ENCODE data around the gene POU2F1. TPM values are rescaled to one million over a fixed set of nuclear protein-coding genes. Genes with fewer than 3 reads are reported as not detected.

The POU2F1 gene
- total and polyA plus RNA-seq, 2 experiments from 2014 or later = 38.8 to 66.1 TPM

DNA sequence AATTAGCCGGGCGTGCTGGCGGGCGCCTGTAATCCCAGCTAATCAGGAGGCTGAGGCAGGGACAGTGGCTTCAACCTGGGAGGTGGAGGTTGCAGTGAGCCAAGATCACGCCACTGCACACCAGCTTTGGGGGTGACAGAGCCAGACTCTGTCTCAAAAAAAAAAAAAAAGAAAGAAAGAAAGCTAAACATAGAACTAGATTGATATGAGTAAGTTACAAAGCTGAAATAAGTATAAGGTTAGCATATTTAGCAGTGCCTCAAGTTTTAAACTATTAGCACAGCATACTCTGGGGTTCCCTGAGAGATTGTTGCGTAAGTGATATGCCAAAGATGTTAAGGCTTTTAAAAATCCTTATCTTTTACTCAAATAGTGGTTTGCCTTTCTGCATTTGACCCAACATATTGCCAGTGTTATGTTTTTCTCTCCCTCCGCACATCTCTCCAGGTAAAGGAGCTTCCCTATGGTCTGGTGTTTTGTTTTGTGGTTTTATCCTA, 171.6 kb downstream of the POU2F1 start:
- H3K36me3 ChIP-seq (ENCODE audit: insufficient read depth) = peaks cover 14% of the 10 kb centered on the region
- Mint-ChIP-seq H3K4me1 (no peaks in the 10 kb centered on the region), H3K27me3 (ENCODE audit: insufficient read depth, low read depth, poor library complexity) (no peaks in the 10 kb centered on the region), H3K27ac (no peak overlapping the region), H3K4me3 (no peak overlapping the region), H3K36me3 (ENCODE audit: low read depth) (peaks cover 29% of the 10 kb centered on the region), H3K9me3 (no peaks in the 10 kb centered on the region)
- H3K27ac ChIP-seq (ENCODE audit: low read depth) = no peak overlapping the region
- no peak overlapping the region for H3K4me2 ChIP-seq
- DNase-seq (ENCODE audit: low spot score) = no peak
- H3K9me2 ChIP-seq (ENCODE audit: insufficient read depth) = no peaks in the 10 kb centered on the region
- no peaks in the 10 kb centered on the region for H4K20me1 ChIP-seq (replicated peaks; ENCODE audit: insufficient read depth)
- no peak overlapping the region for H3K4me3 ChIP-seq
- no peak overlapping the region for H2AFZ ChIP-seq
- no peak for ATAC-seq
- H3K4me1 ChIP-seq (ENCODE audit: insufficient read depth) = no peaks in the 10 kb centered on the region
- no peaks in the 10 kb centered on the region for H3K79me2 ChIP-seq (replicated peaks; ENCODE audit: insufficient read depth)
- no peaks in the 10 kb centered on the region for H3F3A ChIP-seq (replicated peaks; ENCODE audit: low read depth)
- no peaks in the 10 kb centered on the region for H3K27me3 ChIP-seq (ENCODE audit: insufficient read depth)
- no peak for TF ChIP-seq EZH2phosphoT487 (IDR thresholded peaks at IDR 0.05; ENCODE audit: unreplicated experiment)
- TF ChIP-seq EZH2 (IDR thresholded peaks at IDR 0.05; ENCODE audit: low read depth, unreplicated experiment) = no peak
- no peak for TF ChIP-seq ZNF331 (CRISPR knock-in tag; IDR thresholded peaks at IDR 0.05; ENCODE audit: low read depth)
- no peak for TF ChIP-seq ETS1 (IDR thresholded peaks at IDR 0.05)
- no peak for TF ChIP-seq POLR2AphosphoS5 (IDR thresholded peaks at IDR 0.05; ENCODE audit: low read depth)
- TF ChIP-seq CREB1 (CRISPR knock-in tag; IDR thresholded peaks at IDR 0.05; ENCODE audit: low read depth) = no peak
- no peak for TF ChIP-seq STAT1 (IDR thresholded peaks at IDR 0.05; ENCODE audit: unreplicated experiment)
- TF ChIP-seq, protein P1, sequence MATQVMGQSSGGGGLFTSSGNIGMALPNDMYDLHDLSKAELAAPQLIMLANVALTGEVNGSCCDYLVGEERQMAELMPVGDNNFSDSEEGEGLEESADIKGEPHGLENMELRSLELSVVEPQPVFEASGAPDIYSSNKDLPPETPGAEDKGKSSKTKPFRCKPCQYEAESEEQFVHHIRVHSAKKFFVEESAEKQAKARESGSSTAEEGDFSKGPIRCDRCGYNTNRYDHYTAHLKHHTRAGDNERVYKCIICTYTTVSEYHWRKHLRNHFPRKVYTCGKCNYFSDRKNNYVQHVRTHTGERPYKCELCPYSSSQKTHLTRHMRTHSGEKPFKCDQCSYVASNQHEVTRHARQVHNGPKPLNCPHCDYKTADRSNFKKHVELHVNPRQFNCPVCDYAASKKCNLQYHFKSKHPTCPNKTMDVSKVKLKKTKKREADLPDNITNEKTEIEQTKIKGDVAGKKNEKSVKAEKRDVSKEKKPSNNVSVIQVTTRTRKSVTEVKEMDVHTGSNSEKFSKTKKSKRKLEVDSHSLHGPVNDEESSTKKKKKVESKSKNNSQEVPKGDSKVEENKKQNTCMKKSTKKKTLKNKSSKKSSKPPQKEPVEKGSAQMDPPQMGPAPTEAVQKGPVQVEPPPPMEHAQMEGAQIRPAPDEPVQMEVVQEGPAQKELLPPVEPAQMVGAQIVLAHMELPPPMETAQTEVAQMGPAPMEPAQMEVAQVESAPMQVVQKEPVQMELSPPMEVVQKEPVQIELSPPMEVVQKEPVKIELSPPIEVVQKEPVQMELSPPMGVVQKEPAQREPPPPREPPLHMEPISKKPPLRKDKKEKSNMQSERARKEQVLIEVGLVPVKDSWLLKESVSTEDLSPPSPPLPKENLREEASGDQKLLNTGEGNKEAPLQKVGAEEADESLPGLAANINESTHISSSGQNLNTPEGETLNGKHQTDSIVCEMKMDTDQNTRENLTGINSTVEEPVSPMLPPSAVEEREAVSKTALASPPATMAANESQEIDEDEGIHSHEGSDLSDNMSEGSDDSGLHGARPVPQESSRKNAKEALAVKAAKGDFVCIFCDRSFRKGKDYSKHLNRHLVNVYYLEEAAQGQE (IDR thresholded peaks at IDR 0.05; ENCODE audit: unreplicated experiment) = no peak

DNA sequence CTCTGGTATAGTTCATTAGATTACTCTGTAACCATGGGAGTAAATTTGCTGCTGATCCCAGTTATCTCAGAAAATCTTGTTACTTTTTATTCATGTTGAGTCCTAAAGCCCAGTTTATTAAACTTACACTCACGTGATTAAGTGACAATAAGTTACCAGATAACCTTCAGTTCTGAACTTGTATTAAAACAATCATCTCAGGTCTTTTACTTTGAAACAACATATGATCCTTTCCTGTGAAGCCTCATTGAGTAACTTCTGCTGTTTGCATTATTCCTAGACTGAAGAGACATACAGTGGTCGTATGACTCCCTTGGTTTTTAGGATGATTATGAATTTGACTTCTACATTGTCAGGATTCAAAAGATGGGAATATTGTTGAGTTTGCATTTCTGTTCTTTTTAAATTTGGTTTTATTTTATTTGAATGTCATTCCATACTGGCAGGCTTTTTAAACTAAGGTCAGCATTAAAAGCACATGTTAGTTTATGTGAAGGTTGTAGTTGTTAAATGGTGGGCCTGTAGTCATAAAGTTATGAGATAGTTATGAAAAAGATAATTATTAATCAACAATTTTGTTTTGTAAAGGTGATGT, 179.8 kb downstream of the POU2F1 start:
- no peak overlapping the region for H3K27ac Mint-ChIP-seq
- H3K36me3 ChIP-seq (ENCODE audit: insufficient read depth) = peaks cover 34% of the 10 kb centered on the region
- no peaks in the 10 kb centered on the region for H3K27me3 Mint-ChIP-seq (ENCODE audit: insufficient read depth, low read depth, poor library complexity)
- no peaks in the 10 kb centered on the region for H3K27me3 ChIP-seq (ENCODE audit: insufficient read depth)
- ATAC-seq (no peak), DNase-seq (ENCODE audit: low spot score) (no peak)
- H3K4me2 ChIP-seq = no peak overlapping the region
- no peaks in the 10 kb centered on the region; the same call in 1 of the 2 replicates for H4K20me1 ChIP-seq (replicated peaks; ENCODE audit: insufficient read depth)
- no peak overlapping the region for H3K4me3 Mint-ChIP-seq
- H3K9me3 Mint-ChIP-seq = no peaks in the 10 kb centered on the region
- peaks cover 61% of the 10 kb centered on the region for H3K36me3 Mint-ChIP-seq (ENCODE audit: low read depth)
- H3K4me3 ChIP-seq = no peak overlapping the region
- no peak overlapping the region for H2AFZ ChIP-seq
- H3K4me1 ChIP-seq (ENCODE audit: insufficient read depth) = no peaks in the 10 kb centered on the region
- no peak overlapping the region for H3K27ac ChIP-seq (ENCODE audit: low read depth)
- no peaks in the 10 kb centered on the region for H3K4me1 Mint-ChIP-seq
- no peak for TF ChIP-seq JUNB (IDR thresholded peaks at IDR 0.05; ENCODE audit: unreplicated experiment)
- TF ChIP-seq EZH2phosphoT487 (IDR thresholded peaks at IDR 0.05; ENCODE audit: unreplicated experiment) = no peak
- no peaks in the 10 kb centered on the region for H3K9me2 ChIP-seq (ENCODE audit: insufficient read depth)
- H3F3A ChIP-seq (replicated peaks; ENCODE audit: low read depth) = no peaks in the 10 kb centered on the region; the same call in 1 of the 2 replicates
- H3K79me2 ChIP-seq (replicated peaks; ENCODE audit: insufficient read depth) = no peaks in the 10 kb centered on the region
